GM12873 (cell line): ENCODE results near the gene BOD1L1.

ENCODE experiments used
- TF ChIP-seq, protein P1 (sequence below): IDR thresholded peaks from 2 replicates; pipeline ENCODE4 v1.5.1; 2012; ENCODE audit warnings: low read depth, mild to moderate bottlenecking, moderate library complexity, low read length, control low read depth; ENCODE audit not compliant: insufficient read depth; ENCODE audit errors: missing control alignments

BOD1L1 gene

DNA sequence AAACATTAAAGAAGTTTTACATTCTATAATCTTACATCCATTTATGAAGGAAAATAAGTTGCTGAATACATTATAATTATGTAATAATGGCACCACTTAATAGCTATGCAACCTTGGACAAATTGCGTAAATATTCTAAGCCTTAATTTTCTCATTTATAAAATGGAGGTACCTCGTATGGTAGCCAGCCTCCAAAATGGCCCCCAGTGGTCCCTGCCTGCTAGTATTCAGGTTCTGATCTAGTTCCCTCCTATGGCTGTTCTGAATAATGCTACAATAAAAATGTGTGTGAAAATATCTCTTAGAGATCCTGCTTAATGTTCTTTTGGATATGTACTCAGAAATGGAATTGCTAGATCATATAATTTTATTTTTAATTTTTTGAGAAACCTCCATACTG, 72.2 kb downstream of the BOD1L1 start:
- TF ChIP-seq, protein P1, sequence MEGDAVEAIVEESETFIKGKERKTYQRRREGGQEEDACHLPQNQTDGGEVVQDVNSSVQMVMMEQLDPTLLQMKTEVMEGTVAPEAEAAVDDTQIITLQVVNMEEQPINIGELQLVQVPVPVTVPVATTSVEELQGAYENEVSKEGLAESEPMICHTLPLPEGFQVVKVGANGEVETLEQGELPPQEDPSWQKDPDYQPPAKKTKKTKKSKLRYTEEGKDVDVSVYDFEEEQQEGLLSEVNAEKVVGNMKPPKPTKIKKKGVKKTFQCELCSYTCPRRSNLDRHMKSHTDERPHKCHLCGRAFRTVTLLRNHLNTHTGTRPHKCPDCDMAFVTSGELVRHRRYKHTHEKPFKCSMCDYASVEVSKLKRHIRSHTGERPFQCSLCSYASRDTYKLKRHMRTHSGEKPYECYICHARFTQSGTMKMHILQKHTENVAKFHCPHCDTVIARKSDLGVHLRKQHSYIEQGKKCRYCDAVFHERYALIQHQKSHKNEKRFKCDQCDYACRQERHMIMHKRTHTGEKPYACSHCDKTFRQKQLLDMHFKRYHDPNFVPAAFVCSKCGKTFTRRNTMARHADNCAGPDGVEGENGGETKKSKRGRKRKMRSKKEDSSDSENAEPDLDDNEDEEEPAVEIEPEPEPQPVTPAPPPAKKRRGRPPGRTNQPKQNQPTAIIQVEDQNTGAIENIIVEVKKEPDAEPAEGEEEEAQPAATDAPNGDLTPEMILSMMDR: no peak

DNA sequence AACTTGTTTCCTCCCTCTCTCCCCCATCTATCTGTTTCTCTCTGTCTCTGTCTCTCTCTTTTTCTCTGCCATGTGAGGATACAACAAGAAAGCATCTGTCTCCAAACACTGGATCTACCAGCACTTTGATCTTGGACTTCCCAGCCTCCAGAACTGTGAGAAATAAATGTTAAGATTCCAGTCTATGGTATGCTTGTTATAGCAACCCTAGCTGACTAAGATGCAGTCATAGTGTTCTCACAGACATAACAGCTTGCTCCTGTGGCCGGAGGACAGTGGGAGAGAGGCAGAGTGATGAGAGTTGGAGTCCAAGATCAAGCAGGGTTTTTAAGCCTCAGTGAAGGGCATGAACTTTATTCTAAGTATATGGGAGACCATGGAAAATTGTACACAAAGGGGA, 74.4 kb downstream of the BOD1L1 start:
- TF ChIP-seq, protein P1: no peak

DNA sequence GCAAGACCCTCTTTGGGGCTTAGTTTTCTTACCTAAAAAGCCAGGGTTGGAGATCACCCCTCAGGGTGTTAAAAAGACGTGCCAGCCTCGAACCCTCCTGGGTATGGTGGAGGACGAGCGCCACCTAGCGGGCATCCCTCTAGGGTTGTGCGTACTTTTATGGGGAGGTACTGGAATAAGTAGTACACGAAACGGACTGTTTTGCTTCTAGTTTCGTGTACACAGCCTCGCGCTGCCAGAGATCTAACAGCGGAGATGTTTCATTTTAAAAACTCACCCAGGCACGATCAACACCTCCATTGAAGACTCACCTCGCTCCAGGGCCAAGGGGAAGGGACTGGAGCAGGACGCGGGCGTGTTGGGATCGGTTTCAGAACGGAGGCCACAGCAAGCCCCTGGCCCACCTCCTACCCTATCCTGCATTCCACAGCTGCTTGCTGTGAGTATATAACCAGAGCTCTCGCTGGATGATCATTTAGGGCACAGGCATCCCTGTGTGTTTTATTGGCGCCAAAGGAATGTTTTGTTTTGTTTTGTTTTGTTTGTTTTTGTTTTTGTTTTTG, 78.5 kb downstream of the BOD1L1 start:
- TF ChIP-seq, protein P1: peak; percentile 83

DNA sequence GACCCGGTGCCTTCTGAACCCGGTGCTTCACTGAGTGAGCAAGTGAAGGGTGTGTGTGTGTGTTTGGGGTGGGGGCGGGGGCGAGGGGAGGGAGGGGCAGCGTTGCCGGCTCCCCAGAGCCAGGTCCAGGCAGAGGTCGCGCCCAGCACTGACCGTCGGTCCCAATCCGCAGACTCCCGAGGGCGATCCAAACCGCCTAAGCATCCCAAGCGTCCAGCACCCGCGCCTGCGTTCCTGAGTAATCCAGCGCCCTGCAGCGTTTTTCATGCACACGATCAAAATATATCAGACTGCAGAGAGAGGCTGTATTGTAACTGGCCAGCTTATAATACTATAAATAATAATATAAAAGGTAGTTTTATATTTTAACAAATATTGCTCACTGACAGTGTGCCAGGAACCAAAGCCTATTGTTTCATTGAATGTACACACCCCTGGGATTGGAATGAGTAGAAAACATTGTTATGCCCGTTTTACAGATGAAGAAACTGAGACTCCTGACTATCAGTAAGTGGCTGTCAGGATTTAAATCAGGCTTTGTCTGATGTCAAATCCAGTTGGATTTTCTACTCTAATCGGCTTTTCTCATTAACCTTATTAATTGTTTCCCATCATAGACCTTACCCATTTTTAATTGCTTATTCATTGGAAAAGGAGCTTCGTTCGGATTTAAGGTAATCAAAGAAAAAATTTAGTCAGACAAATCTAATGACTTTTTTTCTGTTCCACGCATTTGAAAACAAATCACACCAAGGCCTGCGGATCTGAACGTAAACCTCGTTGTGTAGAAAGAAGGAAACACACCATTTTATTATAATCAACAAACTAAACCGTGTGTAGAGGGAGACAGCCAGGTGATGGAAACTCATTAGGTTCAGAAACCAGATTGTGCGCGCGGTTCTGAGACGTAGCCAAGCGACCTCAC, 79.2 kb downstream of the BOD1L1 start:
- TF ChIP-seq, protein P1: no peak

DNA sequence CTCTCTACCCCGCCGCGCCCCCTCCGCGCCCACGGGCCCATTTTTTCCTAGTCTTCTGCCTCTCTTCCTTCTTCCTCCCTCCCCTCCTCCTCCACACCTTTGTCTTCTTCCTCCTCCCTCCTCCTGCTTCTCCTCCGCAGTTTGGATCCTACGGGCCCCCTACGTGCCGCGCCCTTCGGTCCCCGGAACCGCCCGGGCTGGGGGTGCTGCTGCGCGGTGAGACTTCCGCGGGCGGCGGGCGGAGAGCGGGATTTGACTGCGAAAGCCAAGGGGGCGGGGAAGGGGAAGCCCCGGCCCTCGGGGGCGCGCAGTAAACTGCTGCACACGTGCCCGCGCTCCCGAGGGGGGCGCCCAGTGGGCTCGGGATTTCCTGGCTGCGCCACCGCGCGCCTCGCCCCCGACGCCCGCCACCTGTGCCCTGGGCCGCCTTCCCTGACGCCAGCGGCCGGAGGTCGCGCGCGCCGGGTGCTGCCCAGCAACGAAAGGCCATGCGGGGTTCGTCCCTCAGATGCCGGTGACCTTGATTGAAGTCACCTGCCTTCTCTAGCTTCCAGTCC, 80.0 kb downstream of the BOD1L1 start:
- TF ChIP-seq, protein P1: no peak

DNA sequence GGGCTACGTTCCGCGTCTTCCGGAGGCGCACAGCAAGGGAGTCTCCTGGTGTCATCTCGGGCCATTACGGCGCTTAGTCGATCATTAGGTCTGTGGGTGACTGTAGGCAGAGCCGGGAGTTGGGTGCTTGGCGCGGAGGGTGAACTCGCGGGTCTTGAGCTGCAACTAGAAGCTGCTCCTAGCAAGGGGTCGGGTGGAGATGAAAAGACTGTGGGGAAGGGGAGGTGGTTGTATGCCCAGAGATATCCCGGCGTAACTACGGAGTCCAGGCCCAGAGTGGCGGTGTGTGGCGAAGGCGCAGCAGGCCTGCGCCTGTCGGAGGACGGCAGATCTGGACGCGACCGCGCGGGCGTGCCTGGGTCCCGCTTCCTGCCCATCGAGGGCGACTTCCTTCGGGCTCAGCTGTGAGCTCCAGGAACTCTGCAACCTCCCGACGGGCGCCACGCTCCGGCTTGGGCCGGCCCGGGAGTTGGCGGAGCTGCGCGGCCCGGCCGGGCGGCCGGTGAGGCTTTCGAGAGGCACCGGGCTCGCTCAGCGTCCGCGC, 80.5 kb downstream of the BOD1L1 start:
- TF ChIP-seq, protein P1: no peak
